ENCODE results near the gene PNPLA5. TPM values are rescaled to one million over a fixed set of nuclear protein-coding genes. Genes with fewer than 3 reads are reported as not detected.

Gene PNPLA5
- polyA plus RNA-seq, 3 donors = not detected

GRCh38 chr22:43910178-43910695 lies 18.4 kb upstream of the PNPLA5 start:
- Mint-ChIP-seq H3K4me1 (no peaks in the 10 kb centered on the region), H3K4me3 (no peak overlapping the region), H3K36me3 (no peaks in the 10 kb centered on the region), H3K27ac (no peak overlapping the region), H3K27me3 (ENCODE audit: low read depth in 3 of 3) (peaks cover 11 to 25% (median 24%) of the 10 kb centered on the region in 3 donors), H3K9me3 (peaks cover 3 to 7% (median 5%) of the 10 kb centered on the region in 7 donors)
- no peak overlapping the region for H3K9ac ChIP-seq (ENCODE audit: insufficient read depth, low read length, poor library complexity, severe bottlenecking)
- no peak overlapping the region for H3K4me2 ChIP-seq (replicated peaks; ENCODE audit: extremely low read depth, low read length, poor library complexity, severe bottlenecking)
- DNase-seq = no peak
- no peaks in the 10 kb centered on the region for H4K20me1 ChIP-seq (ENCODE audit: insufficient read depth, low read length)
- 79% methylated on average over 6 of the region's 6 CpGs for WGBS (ENCODE audit: insufficient coverage)
- TF ChIP-seq, protein P1, sequence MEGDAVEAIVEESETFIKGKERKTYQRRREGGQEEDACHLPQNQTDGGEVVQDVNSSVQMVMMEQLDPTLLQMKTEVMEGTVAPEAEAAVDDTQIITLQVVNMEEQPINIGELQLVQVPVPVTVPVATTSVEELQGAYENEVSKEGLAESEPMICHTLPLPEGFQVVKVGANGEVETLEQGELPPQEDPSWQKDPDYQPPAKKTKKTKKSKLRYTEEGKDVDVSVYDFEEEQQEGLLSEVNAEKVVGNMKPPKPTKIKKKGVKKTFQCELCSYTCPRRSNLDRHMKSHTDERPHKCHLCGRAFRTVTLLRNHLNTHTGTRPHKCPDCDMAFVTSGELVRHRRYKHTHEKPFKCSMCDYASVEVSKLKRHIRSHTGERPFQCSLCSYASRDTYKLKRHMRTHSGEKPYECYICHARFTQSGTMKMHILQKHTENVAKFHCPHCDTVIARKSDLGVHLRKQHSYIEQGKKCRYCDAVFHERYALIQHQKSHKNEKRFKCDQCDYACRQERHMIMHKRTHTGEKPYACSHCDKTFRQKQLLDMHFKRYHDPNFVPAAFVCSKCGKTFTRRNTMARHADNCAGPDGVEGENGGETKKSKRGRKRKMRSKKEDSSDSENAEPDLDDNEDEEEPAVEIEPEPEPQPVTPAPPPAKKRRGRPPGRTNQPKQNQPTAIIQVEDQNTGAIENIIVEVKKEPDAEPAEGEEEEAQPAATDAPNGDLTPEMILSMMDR (IDR thresholded peaks at IDR 0.05) = no peak
- H3K9me3 ChIP-seq (replicated peaks in 1 of 2; ENCODE audit: control insufficient read depth in 1 of 2, insufficient read depth in 1 of 2, low read length in 2 of 2) = peaks cover 0 to 10% of the 10 kb centered on the region in 2 donors
- H3K27ac ChIP-seq (ENCODE audit: low read depth in 1 of 2, low read length in 2 of 2) = no peak overlapping the region
- intact Hi-C loops (cut with micrococcal nuclease) = no loop called here
- H2AFZ ChIP-seq (ENCODE audit: insufficient read depth, low read depth, low read length, poor library complexity, severe bottlenecking) = no peak overlapping the region
- H3K4me1 ChIP-seq (ENCODE audit: control insufficient read depth in 1 of 2, insufficient read depth in 2 of 2, low read length in 2 of 2) = no peaks in the 10 kb centered on the region
- no peak overlapping the region for H3K4me3 ChIP-seq (replicated peaks in 1 of 3; ENCODE audit: low read depth in 2 of 3, low read length in 3 of 3)
- H3K27me3 ChIP-seq (ENCODE audit: control insufficient read depth in 2 of 2, insufficient read depth in 2 of 2, low read length in 2 of 2) = no peaks in the 10 kb centered on the region
- no peaks in the 10 kb centered on the region for H3K79me2 ChIP-seq (ENCODE audit: insufficient read depth, low read length)
- H3K36me3 ChIP-seq (replicated peaks in 1 of 2; ENCODE audit: control insufficient read depth in 1 of 2, insufficient read depth in 2 of 2, low read length in 2 of 2) = no peaks in the 10 kb centered on the region

DNA sequence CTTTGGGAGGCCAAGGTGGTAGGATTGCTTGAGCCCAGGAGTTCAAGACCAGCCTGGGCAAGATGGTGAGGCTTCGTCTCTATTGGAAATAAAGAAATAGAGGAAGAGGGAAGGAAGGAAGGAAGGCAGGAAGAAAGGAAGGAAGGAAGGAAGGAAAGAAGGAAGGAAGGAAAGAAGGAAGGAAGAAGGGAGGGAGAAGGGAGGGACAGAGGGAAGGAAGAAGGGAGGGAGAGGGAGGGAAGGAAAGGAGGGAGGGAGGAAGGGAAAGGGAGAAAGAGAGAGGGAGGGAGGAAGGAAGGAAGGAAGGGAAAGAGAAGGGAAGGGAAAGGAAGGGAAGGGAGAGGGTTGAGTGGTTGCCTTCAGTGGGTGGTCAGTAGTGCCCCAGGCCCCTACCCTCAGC lies 17.9 kb upstream of the PNPLA5 start:
- Histone ChIP-seq H3K27me3 (ENCODE audit: control insufficient read depth in 2 of 2, insufficient read depth in 2 of 2, low read length in 2 of 2) (no peaks in the 10 kb centered on the region), H3K79me2 (ENCODE audit: insufficient read depth, low read length) (no peaks in the 10 kb centered on the region)
- WGBS (ENCODE audit: insufficient coverage) = 78% methylated on average over 1 of the region's 1 CpG

More for the DNA sequence above, 17.9 kb upstream of the PNPLA5 start:
- H3K4me1 Mint-ChIP-seq = no peaks in the 10 kb centered on the region
- H3K9ac ChIP-seq (ENCODE audit: insufficient read depth, low read length, poor library complexity, severe bottlenecking) = no peak overlapping the region
- H2AFZ ChIP-seq (ENCODE audit: insufficient read depth, low read depth, low read length, poor library complexity, severe bottlenecking) = no peak overlapping the region
- TF ChIP-seq, protein P1 (IDR thresholded peaks at IDR 0.05) = no peak
- no peak overlapping the region for H3K4me3 ChIP-seq (replicated peaks in 1 of 3; ENCODE audit: low read depth in 2 of 3, low read length in 3 of 3)
- intact Hi-C loops (cut with micrococcal nuclease) = no loop called here
- peaks cover 3 to 7% (median 5%) of the 10 kb centered on the region in 7 donors for H3K9me3 Mint-ChIP-seq
- H4K20me1 ChIP-seq (ENCODE audit: insufficient read depth, low read length) = no peaks in the 10 kb centered on the region
- no peaks in the 10 kb centered on the region for H3K4me1 ChIP-seq (ENCODE audit: control insufficient read depth in 1 of 2, insufficient read depth in 2 of 2, low read length in 2 of 2)
- H3K36me3 Mint-ChIP-seq = no peaks in the 10 kb centered on the region
- peaks cover 11 to 25% (median 24%) of the 10 kb centered on the region in 3 donors for H3K27me3 Mint-ChIP-seq (ENCODE audit: low read depth in 3 of 3)
- DNase-seq = no peak
- no peak overlapping the region for H3K27ac ChIP-seq (ENCODE audit: low read depth in 1 of 2, low read length in 2 of 2)
- peaks cover 0 to 10% of the 10 kb centered on the region in 2 donors for H3K9me3 ChIP-seq (replicated peaks in 1 of 2; ENCODE audit: control insufficient read depth in 1 of 2, insufficient read depth in 1 of 2, low read length in 2 of 2)
- H3K4me3 Mint-ChIP-seq = peak overlapping the region in 1 of 2 donors; percentile 43
- no peak overlapping the region for H3K27ac Mint-ChIP-seq
- no peaks in the 10 kb centered on the region for H3K36me3 ChIP-seq (replicated peaks in 1 of 2; ENCODE audit: control insufficient read depth in 1 of 2, insufficient read depth in 2 of 2, low read length in 2 of 2)
- no peak overlapping the region for H3K4me2 ChIP-seq (replicated peaks; ENCODE audit: extremely low read depth, low read length, poor library complexity, severe bottlenecking)

All from CD14-positive monocyte (primary cell).